HFFc6 (cell line): ENCODE data around the gene RHAG. TPM values are rescaled to one million over a fixed set of nuclear protein-coding genes. Genes with fewer than 3 reads are reported as not detected.

Experiments
- DNase-seq: peaks from one replicate; pipeline ENCODE4 v3.0.0-alpha.2; 2018
- H3K27ac Mint-ChIP-seq: 2 replicates; pipeline ENCODE4 v1.8.0; 2020; ENCODE audit warnings: mild to moderate bottlenecking, mixed read lengths
- H3K27me3 Mint-ChIP-seq: 2 replicates; pipeline ENCODE4 v1.8.0; 2021; ENCODE audit warnings: mild to moderate bottlenecking, moderate library complexity, mixed read lengths; ENCODE audit not compliant: insufficient read depth
- H3K36me3 Mint-ChIP-seq: 2 replicates; pipeline ENCODE4 v1.8.0; 2021; ENCODE audit warnings: low read depth, mixed read lengths
- H3K4me1 Mint-ChIP-seq: 2 replicates; pipeline ENCODE4 v1.8.0; 2020; ENCODE audit warnings: low read depth, mixed read lengths
- H3K4me3 Mint-ChIP-seq: 2 replicates; pipeline ENCODE4 v1.8.0; 2020; ENCODE audit warnings: mild to moderate bottlenecking, moderate library complexity, mixed read lengths
- H3K9me3 Mint-ChIP-seq: 2 replicates; pipeline ENCODE4 v1.8.0; 2020; ENCODE audit warnings: mild to moderate bottlenecking, mixed read lengths
- CTCF ChIP-seq: fragments of 200-600 bp; sonication (generic); IDR thresholded peaks from 2 replicates; pipeline ENCODE4 v1.5.0; 2021; ENCODE audit warnings: antibody characterized with exemption, mild to moderate bottlenecking
- total RNA-seq, 6 experiments: library from RNA; stranded (reverse); fragmentation: NEBNext Ultra II Directional; extraction: Animal tissue kit (Norgen Biotek cat#: 25700); gene quantifications; 2 replicates in 1 of 6; 3 replicates in 5 of 6; pipeline ENCODE4 v1.2.3, GENCODE V29; 2021

Gene RHAG
- total RNA-seq, 6 experiments from 2014 or later, result not detected

GRCh38 chr6:49646130-49646824 lies 9.6 kb upstream of the RHAG start:
- peaks cover 13% of the 10 kb centered on the region for H3K9me3 Mint-ChIP-seq
- no peak overlapping the region for H3K27ac Mint-ChIP-seq

GRCh38 chr6:49645139-49645538 lies 8.5 kb upstream of the RHAG start:
- Mint-ChIP-seq H3K9me3 (peaks cover 8% of the 10 kb centered on the region; the same call in 1 of the 2 replicates), H3K27ac (no peak overlapping the region), H3K4me1 (no peaks in the 10 kb centered on the region), H3K27me3 (no peaks in the 10 kb centered on the region; the same call in 1 of the 2 replicates), H3K4me3 (no peak overlapping the region), H3K36me3 (no peaks in the 10 kb centered on the region)
- no peak for DNase-seq
- no peak for TF ChIP-seq CTCF

More at GRCh38 chr6:49646130-49646824, 9.6 kb upstream of the RHAG start:
- no peak overlapping the region for H3K4me3 Mint-ChIP-seq
- no peaks in the 10 kb centered on the region; the same call in 1 of the 2 replicates for H3K27me3 Mint-ChIP-seq
- no peaks in the 10 kb centered on the region for H3K36me3 Mint-ChIP-seq
- TF ChIP-seq CTCF, result no peak
- no peak for DNase-seq
- H3K4me1 Mint-ChIP-seq, result no peaks in the 10 kb centered on the region

GRCh38 chr6:49639177-49639817 lies 2.7 kb upstream of the RHAG start:
- Mint-ChIP-seq H3K4me3 (no peak overlapping the region), H3K36me3 (no peaks in the 10 kb centered on the region), H3K27me3 (no peaks in the 10 kb centered on the region), H3K27ac (no peak overlapping the region), H3K9me3 (no peaks in the 10 kb centered on the region), H3K4me1 (no peaks in the 10 kb centered on the region)
- TF ChIP-seq CTCF, result no peak
- no peak for DNase-seq

GRCh38 chr6:49637350-49637731 lies 702 bp upstream of the RHAG start:
- DNase-seq, result no peak
- H3K4me3 Mint-ChIP-seq, result no peak overlapping the region
- H3K36me3 Mint-ChIP-seq, result no peaks in the 10 kb centered on the region
- no peak for TF ChIP-seq CTCF
- H3K27ac Mint-ChIP-seq, result no peak overlapping the region
- no peaks in the 10 kb centered on the region for H3K4me1 Mint-ChIP-seq
- no peaks in the 10 kb centered on the region for H3K9me3 Mint-ChIP-seq
- no peaks in the 10 kb centered on the region for H3K27me3 Mint-ChIP-seq

GRCh38 chr6:49635978-49636712 lies 494 bp downstream of the RHAG start:
- no peaks in the 10 kb centered on the region for H3K27me3 Mint-ChIP-seq
- TF ChIP-seq CTCF, result no peak
- no peaks in the 10 kb centered on the region for H3K36me3 Mint-ChIP-seq
- no peak overlapping the region for H3K27ac Mint-ChIP-seq
- H3K4me3 Mint-ChIP-seq, result no peak overlapping the region
- H3K4me1 Mint-ChIP-seq, result no peaks in the 10 kb centered on the region
- H3K9me3 Mint-ChIP-seq, result no peaks in the 10 kb centered on the region
- no peak for DNase-seq
